Upper lobe of left lung (tissue), 6 donors: ENCODE measurements around the gene MBD5. TPM values are rescaled to one million over a fixed set of nuclear protein-coding genes. Genes with fewer than 3 reads are reported as not detected.

Experiments
- ATAC-seq, 2 donors: fragments of 200-7000 bp; cut with Tn5 transposase; one replicate each; pipeline ENCODE4 v1.9.1; 2022; ENCODE audit warnings: mild to moderate bottlenecking in 2 of 2, moderate library complexity in 2 of 2; ENCODE audit not compliant: low FRiP score in 2 of 2
- DNase-seq, 2 donors: peaks; one replicate each; pipeline ENCODE4 v3.0.0-alpha.2; 2019 to 2020
- H3K27ac ChIP-seq, 4 donors: fragments of 200-600 bp; sonication (generic); one replicate each; pipeline ENCODE4 v1.5.1; 2016 to 2019
- H3K27me3 ChIP-seq, 4 donors: fragments of 200-600 bp; sonication (generic); one replicate each; pipeline ENCODE4 v1.5.1; 2017 to 2019
- H3K36me3 ChIP-seq, 4 donors: fragments of 200-600 bp; sonication (generic); one replicate each; pipeline ENCODE4 v1.5.1; 2016 to 2019
- H3K4me1 ChIP-seq, 4 donors: fragments of 200-600 bp; sonication (generic); one replicate each; pipeline ENCODE4 v1.5.1; 2018 to 2019
- H3K4me3 ChIP-seq, 4 donors: fragments of 200-600 bp; sonication (generic); one replicate each; pipeline ENCODE4 v1.5.1; 2017 to 2019; ENCODE audit warnings: mild to moderate bottlenecking in 2 of 4, moderate library complexity in 1 of 4
- H3K9me3 ChIP-seq, 4 donors: fragments of 200-600 bp; sonication (generic); one replicate each; pipeline ENCODE4 v1.5.1; 2018 to 2019
- CTCF ChIP-seq, 6 experiments: fragments of 450-650 bp in 4 of 6; fragments of 200-600 bp in 2 of 6; sonication (generic) in 2 of 6; IDR thresholded peaks; one replicate each; pipeline ENCODE4 v1.5.1; 2016 to 2019; ENCODE audit warnings: antibody characterized with exemption in 6 of 6
- EP300 ChIP-seq, 4 donors: sonication (generic); formaldehyde crosslinking; IDR thresholded peaks; one replicate each; pipeline ENCODE4 v1.5.1; 2017; ENCODE audit warnings: antibody characterized with exemption in 4 of 4, control low read depth in 2 of 4
- POLR2A ChIP-seq, 4 donors: fragments of 450-650 bp; IDR thresholded peaks; one replicate each; pipeline ENCODE4 v1.5.1; 2016 to 2017; ENCODE audit warnings: antibody characterized with exemption in 4 of 4, mild to moderate bottlenecking in 2 of 4
- POLR2AphosphoS5 ChIP-seq, 2 donors: sonication (generic); formaldehyde crosslinking; IDR thresholded peaks; one replicate each; pipeline ENCODE4 v1.5.1; 2017; ENCODE audit warnings: antibody characterized with exemption in 2 of 2
- WGBS, 2 donors: methylation state at CpG; one replicate each; pipeline ENCODE4 v1.1.5; 2017 to 2018; 5-methylcytosine and 5-hydroxymethylcytosine counted together
- total RNA-seq, 6 donors: library from RNA; depleted of rRNA in 4 of 6; stranded (reverse); fragments of >200 nt in 4 of 6; gene quantifications; one replicate each; pipeline versions ENCODE4 v1.1.0 to v1.2.1, GENCODE V29; 2016 to 2021
- donor health status: DM: no; HTN: no; CAD: no; lungs with moderate emphysema.
- donor health status: DM: no; HTN: yes; CAD: no; lungs with severe emphysema.

The MBD5 gene
- total RNA-seq, 6 donors from 2014 or later: 22.6 to 99.5 (median 27.5) TPM

- H3K36me3 ChIP-seq: no peaks in the 10 kb centered on the region
- no peak overlapping the region for H3K27ac ChIP-seq
- H3K4me3 ChIP-seq: no peak overlapping the region
- no peaks in the 10 kb centered on the region for H3K9me3 ChIP-seq
- TF ChIP-seq EP300 (IDR thresholded peaks at IDR 0.05) (no peak), POLR2AphosphoS5 (IDR thresholded peaks at IDR 0.05) (no peak), POLR2A (IDR thresholded peaks at IDR 0.05) (no peak), CTCF (IDR thresholded peaks at IDR 0.05) (no peak)
- 82 to 91% methylated on average over 3 of the region's 3 CpGs for WGBS, 2 donors
- ATAC-seq (no peak), DNase-seq (no peak)
- H3K27me3 ChIP-seq: no peaks in the 10 kb centered on the region
- peaks cover 0 to 8% (median 5%) of the 10 kb centered on the region in 4 donors for H3K4me1 ChIP-seq
Observed at GRCh38 chr2:148533685-148534084, 512.8 kb downstream of the MBD5 start.

- H3K36me3 ChIP-seq: no peaks in the 10 kb centered on the region
- DNase-seq (peak in 1 of 2 donors; percentile 68), ATAC-seq (peak in 1 of 2 donors; percentile 73)
- no peak overlapping the region for H3K27ac ChIP-seq
- no peaks in the 10 kb centered on the region for H3K27me3 ChIP-seq
- peaks cover 0 to 8% (median 5%) of the 10 kb centered on the region in 4 donors for H3K4me1 ChIP-seq
- WGBS, 2 donors: 60 to 67% methylated on average over 12 of the region's 12 CpGs
- H3K9me3 ChIP-seq: no peaks in the 10 kb centered on the region
- no peak for TF ChIP-seq POLR2A (IDR thresholded peaks at IDR 0.05)
- no peak for TF ChIP-seq EP300 (IDR thresholded peaks at IDR 0.05)
- no peak for TF ChIP-seq POLR2AphosphoS5 (IDR thresholded peaks at IDR 0.05)
- TF ChIP-seq CTCF (IDR thresholded peaks at IDR 0.05): no peak
- H3K4me3 ChIP-seq: no peak overlapping the region
Observed at GRCh38 chr2:148534416-148535204, 513.7 kb downstream of the MBD5 start.

- Histone ChIP-seq H3K27ac (no peak overlapping the region), H3K4me1 (peaks cover 0 to 8% (median 5%) of the 10 kb centered on the region in 4 donors), H3K36me3 (no peaks in the 10 kb centered on the region), H3K9me3 (no peaks in the 10 kb centered on the region), H3K4me3 (no peak overlapping the region), H3K27me3 (no peaks in the 10 kb centered on the region)
- TF ChIP-seq CTCF (IDR thresholded peaks at IDR 0.05) (no peak), POLR2A (IDR thresholded peaks at IDR 0.05) (no peak), POLR2AphosphoS5 (IDR thresholded peaks at IDR 0.05) (no peak), EP300 (IDR thresholded peaks at IDR 0.05) (no peak)
- 58 to 88% methylated on average over 1 of the region's 1 CpG for WGBS, 2 donors
- ATAC-seq: no peak
- no peak for DNase-seq
Observed at GRCh38 chr2:148538375-148538774, 517.5 kb downstream of the MBD5 start.

- DNase-seq (no peak), ATAC-seq (peak in 1 of 2 donors; percentile 15)
- no peak overlapping the region for H3K4me3 ChIP-seq
- peaks cover 0 to 4% (median 1%) of the 10 kb centered on the region in 4 donors for H3K4me1 ChIP-seq
- H3K27ac ChIP-seq: no peak overlapping the region
- WGBS, 2 donors: 69 to 71% methylated on average over 8 of the region's 8 CpGs
- no peaks in the 10 kb centered on the region for H3K36me3 ChIP-seq
- H3K9me3 ChIP-seq: no peaks in the 10 kb centered on the region
- H3K27me3 ChIP-seq: no peaks in the 10 kb centered on the region
- TF ChIP-seq EP300 (IDR thresholded peaks at IDR 0.05): no peak
- TF ChIP-seq POLR2AphosphoS5 (IDR thresholded peaks at IDR 0.05): no peak
- no peak for TF ChIP-seq CTCF (IDR thresholded peaks at IDR 0.05)
- no peak for TF ChIP-seq POLR2A (IDR thresholded peaks at IDR 0.05)
Observed at GRCh38 chr2:148540022-148540421, 519.1 kb downstream of the MBD5 start.

GRCh38 chr2:148541792-148542191, 520.9 kb downstream of the MBD5 start:
- 96 to 98% methylated on average over 3 of the region's 3 CpGs for WGBS, 2 donors

More at GRCh38 chr2:148541792-148542191, 520.9 kb downstream of the MBD5 start:
- no peaks in the 10 kb centered on the region for H3K27me3 ChIP-seq
- no peaks in the 10 kb centered on the region for H3K36me3 ChIP-seq
- ATAC-seq: no peak
- peaks cover 0 to 5% (median 0%) of the 10 kb centered on the region in 4 donors for H3K4me1 ChIP-seq
- H3K27ac ChIP-seq: no peak overlapping the region
- TF ChIP-seq EP300 (IDR thresholded peaks at IDR 0.05): no peak
- H3K9me3 ChIP-seq: no peaks in the 10 kb centered on the region
- DNase-seq: no peak
- H3K4me3 ChIP-seq: no peak overlapping the region
